Measurements from ENCODE around the gene JPH2.

GRCh38 chr20:44112889-44113617 is 73.9 kb downstream of the JPH2 start:
- no peak for TF ChIP-seq FOSL1 (IDR thresholded peaks at IDR 0.05; ENCODE audit: low read depth)
- TF ChIP-seq JUND (IDR thresholded peaks at IDR 0.05): no peak
